ENCODE results near the gene LYPLA2.
"Not testable (repeated sequence)": the region's sequence is repeated elsewhere in the genome, so short reads cannot be mapped to it uniquely, and the experiment has no call there.

LYPLA2 gene

GRCh38 chr1:23801338-23801748, 10.4 kb downstream of the LYPLA2 start:
- DNase-seq (ENCODE audit: low read depth in 2 of 2), result no peak

- no peak for DNase-seq (ENCODE audit: low read depth in 2 of 2)
These were observed 10.9 kb downstream of the LYPLA2 start for GRCh38 chr1:23801876-23802275.

GRCh38 chr1:23802809-23803342, 11.9 kb downstream of the LYPLA2 start:
- not testable (repeated sequence) for DNase-seq (ENCODE audit: low read depth in 2 of 2)

DNA sequence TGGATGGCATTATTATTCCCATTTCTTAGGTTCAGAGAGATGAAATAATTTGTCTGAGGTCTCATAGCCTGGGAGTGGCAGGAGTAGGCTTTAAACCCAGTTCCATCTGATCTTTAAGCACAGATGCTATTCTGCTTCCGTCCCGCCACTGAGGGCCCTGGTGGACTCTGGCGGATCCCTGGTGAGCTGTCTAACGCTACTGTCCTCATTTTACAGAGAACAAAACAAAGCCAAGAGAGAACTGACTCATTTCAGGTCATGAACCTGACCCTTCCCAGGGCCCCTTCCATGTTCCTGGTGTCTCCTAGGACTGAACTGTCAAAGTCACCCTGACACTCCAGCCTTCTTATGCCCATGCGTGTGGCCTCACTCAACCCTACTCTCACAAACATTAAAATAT, 12.7 kb downstream of the LYPLA2 start:
- DNase-seq (ENCODE audit: low read depth in 2 of 2), result no peak

DNA sequence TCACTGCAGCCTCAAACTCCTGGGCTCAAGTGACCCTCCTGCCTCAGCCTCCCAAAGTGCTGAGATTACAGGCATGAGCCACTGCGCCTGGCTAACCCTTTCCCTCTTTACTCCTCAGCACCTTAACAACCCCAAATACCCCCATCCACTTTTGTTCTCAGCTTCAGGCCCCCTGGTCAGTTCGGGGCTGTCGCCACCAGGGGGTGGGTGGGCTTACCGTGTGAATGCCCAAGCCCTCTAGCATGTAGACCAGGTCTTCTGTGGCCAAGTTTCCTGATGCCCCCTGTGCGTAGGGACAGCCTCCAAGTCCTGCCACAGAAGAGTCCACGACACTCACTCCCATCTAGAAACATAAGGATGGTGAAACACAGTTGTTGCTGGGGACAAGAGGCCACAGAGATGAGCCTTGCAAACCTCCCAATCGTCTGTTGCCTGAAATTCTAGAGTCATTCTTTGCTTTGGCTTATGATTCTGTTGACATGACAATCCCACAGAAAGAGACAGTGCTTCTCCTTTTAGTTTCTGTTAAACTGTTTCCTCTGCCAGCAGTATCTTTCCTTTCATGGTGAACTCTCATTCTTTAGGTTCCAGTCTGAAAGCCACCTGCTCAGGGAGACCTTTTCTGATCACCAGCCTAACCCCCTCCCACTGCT, 13.4 kb downstream of the LYPLA2 start:
- no peak for DNase-seq (ENCODE audit: low read depth in 2 of 2)

GRCh38 chr1:23805025-23805424, 14.1 kb downstream of the LYPLA2 start:
- no peak for DNase-seq (ENCODE audit: low read depth in 2 of 2)

DNA sequence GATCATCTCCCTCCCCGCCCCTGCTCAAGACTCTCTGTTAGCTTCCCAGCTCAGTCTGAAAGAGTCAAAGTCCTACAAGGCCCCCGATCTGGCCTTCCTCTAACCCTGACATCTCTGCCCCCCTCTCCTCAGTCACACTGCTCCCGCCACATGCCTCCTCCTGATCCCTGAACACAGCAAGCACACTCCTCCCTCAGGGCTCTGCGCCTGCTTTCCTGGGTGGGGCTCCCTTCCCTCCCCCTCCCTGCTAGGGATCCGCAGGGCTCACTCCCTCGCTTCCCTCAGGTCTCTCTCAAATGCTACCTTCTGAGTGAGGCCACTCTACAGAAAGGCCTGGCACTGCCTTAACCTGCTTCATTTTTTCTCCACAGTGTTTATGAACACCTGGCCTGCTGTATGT, 15.3 kb downstream of the LYPLA2 start:
- DNase-seq (ENCODE audit: low read depth in 2 of 2), result no peak

GRCh38 chr1:23807453-23807852, 16.5 kb downstream of the LYPLA2 start:
- no peak for DNase-seq (ENCODE audit: low read depth in 2 of 2)

GRCh38 chr1:23809751-23810171, 18.8 kb downstream of the LYPLA2 start:
- peak in 1 of 2 donors; percentile 56 for DNase-seq (ENCODE audit: low read depth in 2 of 2)

DNA sequence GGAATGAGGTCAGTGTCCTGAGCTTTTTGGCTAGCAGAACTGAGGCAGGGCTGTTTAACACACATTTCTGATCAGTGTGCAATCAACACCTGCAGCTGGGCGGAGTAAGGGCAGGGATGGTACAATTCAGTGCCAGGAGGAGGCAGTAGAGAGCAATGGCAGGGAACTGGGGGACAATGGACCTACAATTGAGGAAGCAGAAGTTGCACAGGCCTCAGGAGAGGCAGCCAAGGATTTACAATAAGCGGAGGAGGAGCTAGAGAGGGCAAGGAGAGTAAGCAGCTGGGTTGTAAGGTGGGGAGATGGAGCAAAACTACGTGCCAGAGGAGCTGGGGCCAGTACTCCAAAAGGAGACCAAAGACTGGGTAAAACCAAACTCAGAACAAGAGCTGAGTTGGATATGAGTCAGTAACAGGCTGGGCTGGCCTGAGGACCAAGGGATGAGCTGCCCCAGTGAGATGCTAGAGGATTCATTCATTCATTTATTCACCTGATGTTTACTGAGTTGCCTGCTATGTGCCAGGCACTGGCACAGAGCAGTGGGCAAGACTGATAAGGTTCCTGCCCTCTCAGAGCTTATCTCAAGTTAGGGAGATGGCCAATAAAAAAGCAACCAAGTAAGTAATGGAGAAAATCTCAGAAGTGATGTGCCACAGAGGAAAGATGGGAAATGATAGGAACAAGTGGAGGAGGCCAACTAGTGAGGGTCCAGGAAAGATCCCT, 20.0 kb downstream of the LYPLA2 start:
- no peak for DNase-seq (ENCODE audit: low read depth in 2 of 2)

GRCh38 chr1:23814016-23814415, 23.1 kb downstream of the LYPLA2 start:
- no peak for DNase-seq (ENCODE audit: low read depth in 2 of 2)

DNA sequence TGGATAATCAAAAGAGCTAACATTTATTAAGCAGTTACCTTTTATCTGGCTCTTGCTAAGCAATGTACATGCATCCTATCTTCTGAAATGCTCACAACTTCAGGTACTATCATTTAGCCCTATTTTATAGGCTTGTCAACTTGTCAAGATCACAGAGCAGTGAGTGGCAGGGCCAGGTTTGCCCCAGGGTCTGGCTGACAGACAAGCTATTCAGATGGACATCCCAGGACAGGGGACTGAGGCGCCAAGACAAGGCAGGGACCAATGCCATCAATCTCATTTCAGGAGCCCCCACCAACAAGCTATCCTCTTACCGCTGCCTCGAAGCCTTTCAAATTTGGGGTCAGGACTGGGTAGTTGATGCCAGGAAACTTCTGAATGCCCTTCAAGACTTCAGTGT, 25.4 kb downstream of the LYPLA2 start:
- DNase-seq (ENCODE audit: low read depth in 2 of 2), result no peak

- DNase-seq (ENCODE audit: low read depth in 2 of 2), result no peak
These were observed 26.0 kb downstream of the LYPLA2 start for GRCh38 chr1:23816906-23817305.

GRCh38 chr1:23817633-23818032, 26.7 kb downstream of the LYPLA2 start:
- no peak for DNase-seq (ENCODE audit: low read depth in 2 of 2)

DNA sequence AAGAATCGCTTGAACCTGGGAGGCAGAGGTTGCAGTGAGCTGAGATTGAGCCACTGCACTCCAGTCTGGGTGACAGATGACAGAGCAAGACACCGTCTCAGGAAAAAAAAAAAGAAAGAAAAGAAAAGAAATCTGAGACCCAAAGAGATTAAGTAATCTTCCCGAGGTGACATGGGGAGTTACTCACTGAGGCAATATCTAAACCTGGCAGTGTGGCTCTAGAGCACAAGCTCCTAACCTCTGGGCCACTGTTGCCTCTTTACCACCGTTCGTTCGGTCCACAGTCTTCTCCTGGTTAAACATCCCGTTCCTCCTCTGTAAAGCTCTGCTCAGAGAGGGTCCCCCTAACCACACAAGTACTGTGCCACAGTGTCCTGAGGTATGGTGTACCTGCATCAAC, 32.8 kb downstream of the LYPLA2 start:
- DNase-seq (ENCODE audit: low read depth in 2 of 2), result no peak

GRCh38 chr1:23824711-23825075, 33.7 kb downstream of the LYPLA2 start:
- no peak for DNase-seq (ENCODE audit: low read depth in 2 of 2)

- DNase-seq (ENCODE audit: low read depth in 2 of 2), result peak; percentile 77 to 81
These were observed 34.3 kb downstream of the LYPLA2 start, which contains the start of gene HMGCL for GRCh38 chr1:23825076-23825761. TSS of gene HMGCL (minus strand) at chr1:23825429. CDS start at chr1:23825415, 14 bp downstream.

- no peak for DNase-seq (ENCODE audit: low read depth in 2 of 2)
These were observed 35.0 kb downstream of the LYPLA2 start for GRCh38 chr1:23825762-23826522.

- not testable (repeated sequence) for DNase-seq (ENCODE audit: low read depth in 2 of 2)
These were observed 35.6 kb downstream of the LYPLA2 start for GRCh38 chr1:23826590-23826989.

- no peak for DNase-seq (ENCODE audit: low read depth in 2 of 2)
These were observed 36.8 kb downstream of the LYPLA2 start for GRCh38 chr1:23827717-23828116.

DNA sequence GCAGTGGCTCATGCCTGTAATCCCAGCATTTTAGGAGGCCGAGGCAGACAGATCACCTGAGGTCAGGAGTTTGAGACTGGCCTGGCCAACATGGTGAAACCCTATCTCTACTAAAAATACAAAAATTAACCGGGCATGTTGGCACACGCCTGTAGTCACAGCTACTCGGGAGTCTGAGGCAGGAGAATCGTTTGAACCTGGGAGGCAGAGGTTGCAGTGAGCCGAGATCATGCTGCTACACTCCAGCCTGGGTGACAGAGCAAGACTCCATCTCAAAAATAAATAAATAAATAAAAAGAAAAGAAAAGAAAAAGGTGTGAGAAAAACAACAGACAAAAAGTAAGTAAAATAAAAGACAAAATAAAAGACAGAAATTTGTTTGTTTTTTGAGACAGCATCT, 43.2 kb downstream of the LYPLA2 start:
- not testable (repeated sequence) for DNase-seq (ENCODE audit: low read depth in 2 of 2)

GRCh38 chr1:23836037-23836436, 45.1 kb downstream of the LYPLA2 start:
- DNase-seq (ENCODE audit: low read depth in 2 of 2), result no peak
